Calu3 (cell line): Measurements from ENCODE around the gene ZNF43. TPM values are rescaled to one million over a fixed set of nuclear protein-coding genes. Genes with fewer than 3 reads are reported as not detected.
"Not testable (repeated sequence)": the region's sequence is repeated elsewhere in the genome, so short reads cannot be mapped to it uniquely, and the experiment has no call there.

Experiments
- BruUV-seq: library from RNA; stranded (reverse); fragments of 400-500 nt; replicated peaks from 2 replicates; lab custom pipeline; 2021; lab: Mats Ljungman, UMichigan
- CTCF ChIA-PET: fragments of 300-600 bp; sonication (Branson Sonifier 250); formaldehyde crosslinking; loops from one replicate; lab custom pipeline; 2022; ENCODE audit warnings: antibody characterized with exemption; lab: Charles Lee
- DNase-seq: peaks from one replicate; pipeline ENCODE4 v3.0.0; 2022
- H3K27ac Mint-ChIP-seq: one replicate; pipeline ENCODE4 v1.8.0; 2022; ENCODE audit warnings: mixed read lengths; ENCODE audit not compliant: unreplicated experiment
- H3K27me3 Mint-ChIP-seq: one replicate; pipeline ENCODE4 v1.8.0; 2022; ENCODE audit warnings: mixed read lengths; ENCODE audit not compliant: unreplicated experiment
- H3K36me3 Mint-ChIP-seq: one replicate; pipeline ENCODE4 v1.8.0; 2022; ENCODE audit warnings: mild to moderate bottlenecking, moderate library complexity, mixed read lengths; ENCODE audit not compliant: insufficient read depth, unreplicated experiment
- H3K4me1 Mint-ChIP-seq: one replicate; pipeline ENCODE4 v1.8.0; 2022; ENCODE audit warnings: mild to moderate bottlenecking, low read depth, mixed read lengths; ENCODE audit not compliant: unreplicated experiment
- H3K4me3 Mint-ChIP-seq: one replicate; pipeline ENCODE4 v1.8.0; 2022; ENCODE audit warnings: mild to moderate bottlenecking, low read depth, moderate library complexity, mixed read lengths; ENCODE audit not compliant: unreplicated experiment
- H3K9me3 Mint-ChIP-seq: one replicate; pipeline ENCODE4 v1.8.0; 2022; ENCODE audit warnings: low read depth, mixed read lengths; ENCODE audit not compliant: unreplicated experiment
- intact Hi-C: fragments of 100-400 bp; cut with micrococcal nuclease; formaldehyde crosslinking; loops from one replicate; pipeline ENCODE4 v1.10.0; 2022; ENCODE audit not compliant: unreplicated experiment
- total RNA-seq: library from RNA; stranded (reverse); gene quantifications from 2 replicates; pipeline ENCODE4 v1.2.3, GENCODE V29; 2022
- TF ChIP-seq, protein P1 (sequence below): fragments of 200-600 bp; IDR thresholded peaks from one replicate; pipeline ENCODE4 v1.8.0; 2022; ENCODE audit warnings: antibody characterized with exemption; ENCODE audit not compliant: unreplicated experiment

ZNF43 gene
- total RNA-seq, 1 experiment from 2014 or later: 6.5 TPM

- intact Hi-C loops: no loop called here
- H3K4me3 Mint-ChIP-seq: no peak overlapping the region
These were observed 42.7 kb upstream of the ZNF43 start for GRCh38 chr19:21878646-21879045.

GRCh38 chr19:21877976-21878375 lies 42.0 kb upstream of the ZNF43 start:
- CTCF ChIA-PET: no interaction called here
- intact Hi-C loops: no loop called here
- Mint-ChIP-seq H3K9me3 (peaks cover 14% of the 10 kb centered on the region), H3K36me3 (no peaks in the 10 kb centered on the region), H3K27me3 (no peaks in the 10 kb centered on the region), H3K4me1 (no peaks in the 10 kb centered on the region), H3K27ac (no peak overlapping the region), H3K4me3 (no peak overlapping the region)
- no TSS peak for BruUV-seq
- DNase-seq: no peak
- TF ChIP-seq, protein P1, sequence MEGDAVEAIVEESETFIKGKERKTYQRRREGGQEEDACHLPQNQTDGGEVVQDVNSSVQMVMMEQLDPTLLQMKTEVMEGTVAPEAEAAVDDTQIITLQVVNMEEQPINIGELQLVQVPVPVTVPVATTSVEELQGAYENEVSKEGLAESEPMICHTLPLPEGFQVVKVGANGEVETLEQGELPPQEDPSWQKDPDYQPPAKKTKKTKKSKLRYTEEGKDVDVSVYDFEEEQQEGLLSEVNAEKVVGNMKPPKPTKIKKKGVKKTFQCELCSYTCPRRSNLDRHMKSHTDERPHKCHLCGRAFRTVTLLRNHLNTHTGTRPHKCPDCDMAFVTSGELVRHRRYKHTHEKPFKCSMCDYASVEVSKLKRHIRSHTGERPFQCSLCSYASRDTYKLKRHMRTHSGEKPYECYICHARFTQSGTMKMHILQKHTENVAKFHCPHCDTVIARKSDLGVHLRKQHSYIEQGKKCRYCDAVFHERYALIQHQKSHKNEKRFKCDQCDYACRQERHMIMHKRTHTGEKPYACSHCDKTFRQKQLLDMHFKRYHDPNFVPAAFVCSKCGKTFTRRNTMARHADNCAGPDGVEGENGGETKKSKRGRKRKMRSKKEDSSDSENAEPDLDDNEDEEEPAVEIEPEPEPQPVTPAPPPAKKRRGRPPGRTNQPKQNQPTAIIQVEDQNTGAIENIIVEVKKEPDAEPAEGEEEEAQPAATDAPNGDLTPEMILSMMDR: no peak

More at GRCh38 chr19:21878646-21879045, 42.7 kb upstream of the ZNF43 start:
- H3K9me3 Mint-ChIP-seq: peaks cover 14% of the 10 kb centered on the region
- CTCF ChIA-PET: no interaction called here
- H3K27me3 Mint-ChIP-seq: no peaks in the 10 kb centered on the region
- no peaks in the 10 kb centered on the region for H3K36me3 Mint-ChIP-seq
- TF ChIP-seq, protein P1: no peak
- H3K27ac Mint-ChIP-seq: no peak overlapping the region
- no TSS peak for BruUV-seq
- no peak for DNase-seq
- no peaks in the 10 kb centered on the region for H3K4me1 Mint-ChIP-seq

DNA sequence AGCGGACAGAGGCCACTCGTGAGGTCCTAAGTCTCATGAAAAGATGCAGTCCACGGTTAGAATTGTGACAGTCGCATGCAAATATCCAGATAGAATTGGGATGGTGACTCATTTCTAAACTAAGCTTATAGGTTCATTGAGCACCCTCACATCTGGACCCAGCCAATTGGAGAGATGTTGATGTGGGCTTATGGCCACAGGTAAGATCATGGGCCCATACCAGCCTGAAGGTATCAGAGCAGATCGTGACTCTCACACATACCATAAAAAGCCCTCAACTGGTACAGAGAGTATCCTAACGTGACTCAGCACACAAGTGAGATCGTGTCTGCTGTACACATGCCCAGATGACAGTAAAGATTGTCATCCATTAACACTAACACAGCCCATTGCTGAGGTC lies 40.6 kb upstream of the ZNF43 start:
- H3K4me3 Mint-ChIP-seq, H3K27ac Mint-ChIP-seq, BruUV-seq, DNase-seq, H3K4me1 Mint-ChIP-seq, H3K27me3 Mint-ChIP-seq, intact Hi-C loops, CTCF ChIA-PET, H3K36me3 Mint-ChIP-seq: not testable (repeated sequence)
- H3K9me3 Mint-ChIP-seq: peaks cover 14% of the 10 kb centered on the region

GRCh38 chr19:21856773-21857514 lies 21.0 kb upstream of the ZNF43 start:
- Mint-ChIP-seq H3K27ac (no peak overlapping the region), H3K4me3 (no peak overlapping the region), H3K36me3 (no peaks in the 10 kb centered on the region), H3K27me3 (no peaks in the 10 kb centered on the region), H3K4me1 (no peaks in the 10 kb centered on the region), H3K9me3 (peaks cover 3% of the 10 kb centered on the region)
- DNase-seq: no peak
- TF ChIP-seq, protein P1: no peak
- BruUV-seq: no TSS peak
- CTCF ChIA-PET: no interaction called here
- intact Hi-C loops: no loop called here
